DMS153 treated with DMSO at 0.1 percent for 48 hours (cell line): ENCODE measurements around the gene LNPEP.

ENCODE experiments used
- DNase-seq: peaks from one replicate; lab custom pipeline; 2025; ENCODE audit not compliant: unreplicated experiment; lab: John Stamatoyannopoulos, UW

The LNPEP gene

DNA sequence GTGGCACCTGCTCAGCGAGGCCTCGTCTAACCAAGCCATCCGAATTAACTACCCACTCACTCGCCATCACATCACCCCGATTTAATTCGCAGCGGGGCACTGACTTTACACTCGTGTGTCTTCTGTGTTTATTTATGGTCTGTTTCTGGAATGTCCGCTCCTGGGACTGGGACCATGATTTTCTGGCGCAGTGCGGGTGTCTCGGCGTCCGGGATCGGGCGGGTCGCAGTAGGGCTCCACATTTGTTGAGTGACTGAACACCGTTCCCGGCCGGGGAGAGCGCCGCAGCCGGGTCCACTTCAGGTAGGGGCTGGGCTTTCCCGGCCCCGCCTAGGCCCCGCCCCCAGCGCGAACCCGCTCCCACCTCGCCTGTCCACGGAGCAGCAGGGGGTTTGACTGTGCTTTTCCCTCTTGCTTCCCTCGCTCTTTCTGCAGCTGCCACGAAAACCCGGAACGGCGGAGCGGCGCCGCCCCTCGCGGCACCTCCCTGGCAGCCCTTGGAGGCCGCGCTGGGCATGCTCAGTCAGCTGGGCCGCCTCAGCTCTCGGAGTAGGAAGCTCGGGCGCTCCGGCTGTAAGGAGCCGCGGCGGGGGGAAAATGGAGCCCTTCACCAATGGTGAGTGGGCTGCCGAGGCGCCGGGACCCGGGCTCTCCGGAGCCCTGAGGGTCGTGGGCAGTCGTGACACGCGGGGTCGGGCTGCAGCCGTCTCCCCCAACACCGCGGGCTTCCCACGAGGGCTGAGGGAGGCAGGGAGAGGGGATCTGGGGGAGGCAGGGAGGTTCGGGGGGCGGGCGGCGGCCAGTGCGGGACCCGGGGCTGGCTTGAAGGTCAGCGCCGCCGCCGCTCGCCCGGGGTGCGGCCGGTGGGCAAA, at the start of gene LNPEP:
Gene LNPEP (plus strand): TSS at position 522 of the 872 bp plus-strand sequence. CDS start 76 bp downstream, at position 598.
- peak; percentile 83 for DNase-seq

DNA sequence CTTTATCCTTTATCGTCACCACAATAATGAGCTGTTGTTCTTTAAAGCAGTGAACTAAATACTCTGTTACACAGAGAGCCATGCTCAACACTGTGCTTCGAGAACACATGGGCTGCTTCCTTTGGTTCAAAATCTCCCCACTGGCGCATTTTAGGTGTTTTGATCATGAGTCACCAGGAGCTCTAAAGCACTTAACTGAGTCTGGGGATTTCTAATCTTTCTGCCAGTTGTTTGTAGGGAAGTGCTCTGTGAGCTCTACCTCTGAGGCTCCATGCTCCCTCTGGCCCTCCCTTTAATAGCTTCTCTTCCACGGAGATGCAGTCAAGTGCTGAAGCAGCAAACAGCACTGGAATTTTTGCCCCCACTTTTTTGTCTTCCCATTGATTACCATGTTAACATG, 42.5 kb upstream of the LNPEP start:
- DNase-seq: no peak

DNA sequence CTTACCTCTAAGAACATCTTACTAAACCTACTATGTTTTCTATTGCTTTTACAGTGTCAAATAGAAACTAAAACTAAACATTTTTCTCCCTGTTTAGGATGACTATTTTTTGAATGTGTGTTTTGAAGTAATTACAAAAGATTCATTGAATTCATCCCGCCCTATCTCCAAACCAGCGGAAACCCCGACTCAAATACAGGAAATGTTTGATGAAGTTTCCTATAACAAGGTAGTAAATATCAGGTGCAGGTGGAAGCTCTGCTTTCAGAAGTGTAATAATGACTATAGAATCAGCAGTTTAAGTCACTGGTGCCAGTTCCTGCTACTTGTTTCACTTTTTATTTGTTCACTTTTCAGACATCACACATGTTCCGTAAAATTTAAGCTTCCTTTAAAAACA, 39.6 kb upstream of the LNPEP start:
- no peak for DNase-seq

DNA sequence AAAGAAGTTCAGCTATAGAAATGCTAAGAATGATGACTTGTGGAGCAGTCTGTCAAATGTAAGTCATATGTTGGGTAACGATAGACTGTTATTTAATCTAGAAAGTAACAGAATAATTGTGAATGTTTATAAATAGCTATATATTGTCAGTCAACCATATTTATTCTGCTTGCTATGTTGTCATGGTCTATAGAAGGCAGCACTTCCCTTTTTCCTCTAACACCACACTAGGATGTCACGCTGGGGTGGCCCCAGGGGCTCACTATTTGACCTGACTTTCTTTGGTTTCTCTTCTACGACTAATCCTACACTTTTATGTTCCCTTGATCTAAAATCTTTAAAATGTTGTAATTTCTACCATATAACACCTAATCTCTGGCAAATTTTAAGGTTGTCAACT, 39.1 kb upstream of the LNPEP start:
- DNase-seq: no peak

- DNase-seq: no peak
Measured at GRCh38 chr5:96901384-96901783, 34.5 kb upstream of the LNPEP start.

DNA sequence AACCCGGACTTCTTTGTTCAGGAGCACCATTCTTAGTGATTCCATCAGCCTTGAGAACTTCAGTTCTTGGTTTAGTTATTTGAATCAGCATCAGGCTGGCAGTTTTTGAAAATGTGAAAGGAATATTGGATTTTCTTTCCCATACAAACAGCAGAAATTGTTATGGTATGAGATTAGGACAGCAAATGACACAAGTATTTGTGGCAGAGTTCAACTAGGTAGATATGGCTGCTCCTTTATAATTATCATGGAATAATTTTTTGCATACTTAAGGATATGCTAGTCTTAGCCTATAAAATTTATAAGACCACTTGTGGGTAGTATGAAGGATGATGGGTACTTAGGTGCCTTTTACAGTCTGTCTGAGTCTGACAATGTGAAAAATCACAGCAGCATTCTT, 34.0 kb upstream of the LNPEP start:
- no peak for DNase-seq

- no peak for DNase-seq
Measured at GRCh38 chr5:96902876-96903275, 33.0 kb upstream of the LNPEP start.

DNA sequence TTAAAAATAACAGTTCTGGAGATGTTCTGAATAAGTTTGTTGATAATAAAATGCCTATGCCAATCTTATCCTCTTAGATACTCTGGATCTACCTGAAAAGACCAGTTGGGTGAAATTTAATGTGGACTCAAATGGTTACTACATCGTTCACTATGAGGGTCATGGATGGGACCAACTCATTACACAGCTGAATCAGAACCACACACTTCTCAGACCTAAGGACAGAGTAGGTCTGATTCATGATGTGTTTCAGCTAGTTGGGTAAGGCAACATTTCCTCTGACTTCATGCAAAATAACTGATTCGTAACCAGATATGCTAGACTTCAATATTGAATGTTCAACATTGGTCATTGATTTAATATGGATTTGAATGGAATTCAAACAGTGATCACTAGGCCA, 32.6 kb upstream of the LNPEP start:
- no peak for DNase-seq

DNA sequence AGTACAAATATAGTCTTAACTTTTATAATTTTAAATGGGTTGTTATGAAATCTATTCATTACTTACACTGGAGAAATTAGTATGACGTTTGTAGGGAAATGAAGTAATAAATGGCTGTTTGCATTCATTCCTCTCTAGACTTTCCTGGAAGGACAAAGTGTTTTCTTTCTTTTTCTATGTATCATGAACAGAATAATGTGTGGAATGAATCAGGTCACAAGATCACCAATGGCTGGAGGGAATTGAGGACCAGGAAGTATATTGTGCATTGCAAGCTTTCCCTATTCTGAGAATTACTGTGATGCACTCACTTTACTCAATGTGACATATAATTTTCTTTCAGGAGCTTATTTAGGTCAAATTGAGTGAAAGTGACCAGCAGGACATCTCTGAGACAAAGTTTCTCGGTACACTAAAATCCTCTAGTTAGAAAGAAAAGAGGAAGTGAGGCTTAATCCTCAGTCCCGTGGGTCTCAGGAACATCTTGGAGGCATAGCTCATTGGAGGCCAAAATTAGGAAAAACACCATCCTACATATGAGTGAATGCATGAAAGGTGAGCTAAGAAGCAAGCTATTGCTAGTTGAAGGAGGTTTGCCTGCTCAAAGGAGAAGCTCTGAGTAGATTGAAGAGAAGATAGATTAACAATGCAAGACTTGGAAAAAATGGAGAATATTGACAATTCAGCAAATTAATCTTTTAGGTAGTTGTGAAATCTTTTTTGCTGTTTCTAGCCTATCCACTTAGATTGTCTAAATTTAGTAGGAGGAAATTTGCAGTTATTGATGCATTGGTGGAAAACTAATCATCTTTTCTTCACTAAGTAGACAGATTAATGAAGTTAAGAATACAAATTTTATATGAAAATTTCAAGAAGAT, 31.6 kb upstream of the LNPEP start:
- DNase-seq: no peak

DNA sequence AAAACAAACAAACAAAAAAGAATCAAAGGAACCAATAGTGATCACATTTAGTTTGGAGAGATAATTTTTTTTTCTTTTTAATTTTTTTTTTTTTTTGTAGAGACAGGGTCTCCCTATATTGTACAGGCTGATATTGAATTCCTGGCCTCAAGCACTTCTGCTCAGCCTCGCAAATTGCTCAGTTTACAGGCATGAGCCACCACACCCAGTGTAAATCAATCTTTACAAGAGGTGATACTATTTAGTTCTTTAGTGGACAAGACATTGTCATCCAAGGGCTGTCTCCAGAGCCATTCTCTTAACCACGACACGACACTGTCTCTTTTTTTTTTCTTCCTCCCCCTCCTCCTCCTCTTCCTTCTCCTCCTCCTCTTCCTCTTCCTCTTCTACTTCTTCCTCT, 30.0 kb upstream of the LNPEP start:
- DNase-seq: no peak

DNA sequence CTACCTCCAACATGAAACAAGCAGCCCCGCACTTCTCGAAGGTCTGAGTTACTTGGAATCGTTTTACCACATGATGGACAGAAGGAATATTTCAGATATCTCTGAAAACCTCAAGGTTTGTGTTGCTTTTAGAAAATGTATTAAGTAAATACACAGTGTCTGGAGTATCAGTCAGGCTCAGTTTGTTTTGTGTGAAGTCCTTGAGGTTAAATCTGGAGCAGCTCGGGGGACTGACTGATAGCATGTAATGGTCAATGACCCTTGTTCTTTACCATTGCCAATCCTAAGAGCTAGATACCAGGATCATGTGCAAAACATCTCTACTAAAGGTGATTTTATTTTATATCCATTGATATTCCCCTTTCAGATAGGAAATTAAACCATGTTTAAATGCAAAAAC, 26.9 kb upstream of the LNPEP start:
- no peak for DNase-seq

- DNase-seq: no peak
Measured at GRCh38 chr5:96909435-96909834, 26.4 kb upstream of the LNPEP start.

GRCh38 chr5:96911139-96911538, 24.7 kb upstream of the LNPEP start:
- no peak for DNase-seq

DNA sequence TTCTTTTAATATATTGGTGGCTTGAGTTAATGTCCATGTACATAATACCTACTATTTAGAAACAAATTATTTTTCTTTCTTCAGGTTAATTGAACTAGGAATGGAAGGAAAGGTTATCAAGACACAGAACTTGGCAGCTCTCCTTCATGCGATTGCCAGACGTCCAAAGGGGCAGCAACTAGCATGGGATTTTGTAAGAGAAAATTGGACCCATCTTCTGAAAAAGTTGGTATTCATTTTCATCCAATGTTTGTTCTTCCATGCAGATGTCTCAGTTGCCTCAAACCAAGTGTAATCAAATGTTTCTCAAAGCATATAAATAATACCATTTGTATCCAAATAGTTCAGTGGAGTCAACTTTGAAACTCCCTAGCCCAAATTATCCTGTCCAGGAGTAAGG, 22.6 kb upstream of the LNPEP start:
- DNase-seq: no peak

DNA sequence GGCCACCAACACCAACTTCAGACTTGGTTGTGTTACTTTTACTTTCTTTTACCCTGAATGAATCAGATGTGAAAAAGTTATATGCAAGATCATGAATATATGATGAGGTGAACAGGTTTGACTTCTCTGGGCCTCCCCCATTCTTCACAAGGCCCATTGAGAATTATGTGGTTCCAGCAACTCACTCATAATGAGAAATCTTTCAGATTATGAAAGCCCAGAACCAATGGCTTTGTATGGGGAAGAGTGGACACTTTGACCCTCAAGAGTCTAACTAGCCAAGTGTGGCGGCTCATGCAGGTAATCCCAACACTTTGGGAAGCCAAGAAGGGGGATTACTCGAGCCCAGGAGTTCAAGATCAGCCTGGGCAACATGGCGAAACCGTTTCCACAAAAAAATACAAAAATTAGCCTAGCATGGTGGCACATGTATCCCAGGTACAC, 16.1 kb upstream of the LNPEP start:
- no peak for DNase-seq

- no peak for DNase-seq
Measured at GRCh38 chr5:96920744-96921355, 15.0 kb upstream of the LNPEP start.

DNA sequence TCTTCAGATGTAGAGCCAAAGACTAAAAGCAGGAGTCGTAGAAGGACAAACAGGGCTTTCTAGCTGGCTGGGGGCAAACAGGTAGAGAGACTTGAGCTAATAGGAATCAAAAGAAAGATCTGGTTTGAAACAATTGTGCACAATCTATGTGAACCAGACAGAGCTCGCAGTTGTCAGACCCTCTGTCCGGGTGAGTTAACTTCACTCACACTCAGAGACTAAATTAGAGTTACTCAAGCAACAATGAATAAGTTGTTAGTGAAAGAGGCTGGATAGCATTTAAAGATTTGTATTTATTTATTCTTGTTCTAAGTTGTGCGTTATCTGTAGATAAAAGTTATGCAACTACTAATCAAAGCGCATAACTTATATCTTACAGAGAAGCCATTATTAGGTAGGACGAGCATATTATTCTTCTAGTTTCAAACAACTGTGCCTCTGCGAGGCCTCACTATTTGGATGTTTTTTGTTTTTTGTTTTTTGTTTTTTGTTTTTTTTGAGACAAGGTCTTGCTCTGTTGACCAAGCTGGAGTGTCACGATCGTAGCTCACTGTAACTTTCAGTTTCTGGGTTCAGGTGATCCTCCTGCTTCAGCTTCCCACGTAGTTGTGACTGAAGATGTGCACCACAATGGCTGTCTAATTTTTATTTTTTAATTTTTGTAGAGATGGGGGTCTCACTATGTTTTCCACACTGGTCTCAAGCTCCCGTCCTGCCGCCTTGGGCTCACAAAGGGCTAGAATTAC, 13.2 kb upstream of the LNPEP start:
- no peak for DNase-seq

DNA sequence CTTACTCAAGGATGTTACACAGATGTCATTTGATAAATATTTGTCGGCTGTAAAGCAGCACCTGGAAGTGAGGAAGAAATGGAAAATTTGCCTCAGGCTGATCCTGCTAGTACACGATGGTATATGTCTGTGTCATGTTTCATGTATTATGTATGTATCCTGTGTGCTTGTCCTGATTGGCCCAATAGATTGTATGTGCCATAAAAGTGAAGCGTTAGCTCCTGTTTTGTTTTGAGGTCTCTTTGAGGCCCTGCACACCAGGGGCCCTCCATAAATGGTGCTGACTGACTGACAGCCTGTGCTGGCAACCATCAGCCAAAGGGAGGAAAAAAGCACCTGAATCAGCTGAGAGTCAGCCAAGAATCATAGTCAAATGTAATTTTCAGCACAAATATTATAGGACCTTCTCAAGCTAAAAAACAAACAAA, 11.8 kb upstream of the LNPEP start:
- DNase-seq: no peak

DNA sequence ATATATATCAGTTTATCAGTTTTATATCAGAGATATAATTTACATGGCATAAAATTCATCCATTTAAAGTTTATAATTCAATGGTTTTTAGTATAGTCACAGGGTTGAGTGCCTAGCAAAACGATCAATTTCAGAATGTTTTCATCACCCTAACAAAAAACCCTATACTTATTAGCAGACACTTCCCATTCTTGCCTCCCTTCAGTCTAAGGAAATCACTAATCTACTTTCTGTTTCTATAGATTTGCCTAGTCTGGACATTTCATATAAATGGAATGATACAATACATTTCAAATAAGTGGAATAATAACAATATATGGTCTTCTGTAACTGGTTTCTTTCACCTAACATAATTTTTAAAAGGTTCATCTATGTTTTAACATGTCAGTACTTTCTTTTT, 9.6 kb upstream of the LNPEP start:
- DNase-seq: no peak

- no peak for DNase-seq
Measured at GRCh38 chr5:96927008-96927407, 8.9 kb upstream of the LNPEP start.
